ENCODE measurements around the gene MRPS2.

- no peak for TF ChIP-seq CTCF (IDR thresholded peaks at IDR 0.05)
- TF ChIP-seq POLR2A (IDR thresholded peaks at IDR 0.05), result no peak
Measured at GRCh38 chr9:135512904-135513303, 12.4 kb downstream of the MRPS2 start.
